MV-4-11 (cell line): ENCODE measurements around the gene EXOC4.

Experiments
- DNase-seq: peaks from one replicate; lab custom pipeline; 2025; lab: John Stamatoyannopoulos, UW

EXOC4 gene

DNA sequence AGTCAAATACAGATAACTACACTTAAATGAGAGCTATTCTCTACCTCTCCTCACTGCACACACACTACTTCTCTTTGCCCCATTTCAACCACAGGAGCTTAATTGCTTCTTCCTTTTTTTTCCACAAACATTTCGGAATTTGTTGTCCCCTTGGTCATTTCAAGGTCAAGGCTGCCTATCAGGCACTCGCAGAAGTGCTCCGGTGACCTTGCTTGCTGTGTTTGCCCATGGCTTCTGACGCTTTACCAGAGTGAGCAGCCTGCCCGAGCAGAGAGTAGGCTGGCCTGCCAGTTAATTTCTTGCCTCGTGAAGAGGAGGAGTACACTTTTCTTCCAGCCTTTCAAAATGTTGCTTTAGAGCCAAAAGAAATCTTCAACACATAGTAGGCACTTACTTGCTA is 577.2 kb downstream of the EXOC4 start:
- no peak for DNase-seq

- no peak for DNase-seq
Measured at GRCh38 chr7:133836666-133837065, 583.8 kb downstream of the EXOC4 start.

DNA sequence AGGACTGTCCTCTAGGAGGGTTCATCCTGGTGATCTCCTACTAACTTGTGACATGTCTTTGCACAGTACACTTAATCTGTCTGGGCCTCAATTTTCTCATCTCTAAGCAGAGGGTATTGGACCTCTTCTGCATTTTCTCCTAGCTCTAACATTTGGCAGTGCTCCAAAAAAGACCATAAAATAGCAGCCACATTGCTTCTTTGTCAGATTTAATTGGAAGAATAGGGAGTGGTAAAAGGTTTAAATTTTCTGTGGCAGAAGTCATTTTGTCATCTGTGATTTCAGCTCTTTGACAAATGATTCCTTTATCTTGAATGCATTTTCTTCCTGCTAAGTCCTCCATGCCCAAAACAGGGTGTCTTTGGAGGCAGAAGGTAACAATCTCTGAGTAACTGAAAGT is 584.3 kb downstream of the EXOC4 start:
- DNase-seq = no peak

DNA sequence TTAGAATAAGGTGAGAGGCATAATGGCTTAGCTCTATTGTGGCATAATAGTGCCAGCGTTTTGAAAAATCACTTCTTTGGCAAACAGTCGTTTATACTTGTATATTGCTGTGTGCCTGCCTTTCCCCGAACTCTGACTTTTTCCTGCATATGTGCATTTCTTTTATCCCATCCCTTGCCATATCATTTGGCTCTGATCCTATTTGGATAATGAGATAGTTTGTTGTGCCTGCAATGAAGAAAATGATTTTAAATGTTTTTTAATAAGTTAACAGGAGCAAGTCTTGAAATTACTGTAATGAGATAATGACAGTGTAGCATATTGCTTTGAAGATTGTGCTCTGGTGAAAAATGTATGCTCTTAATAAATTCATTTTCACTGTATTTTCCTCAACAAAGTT is 586.2 kb downstream of the EXOC4 start:
- no peak for DNase-seq

- DNase-seq = no peak
Measured at GRCh38 chr7:133843341-133843740, 590.5 kb downstream of the EXOC4 start.

- DNase-seq = no peak
Measured at GRCh38 chr7:133845005-133845404, 592.1 kb downstream of the EXOC4 start.

GRCh38 chr7:133846203-133846945 is 593.5 kb downstream of the EXOC4 start:
- no peak for DNase-seq

DNA sequence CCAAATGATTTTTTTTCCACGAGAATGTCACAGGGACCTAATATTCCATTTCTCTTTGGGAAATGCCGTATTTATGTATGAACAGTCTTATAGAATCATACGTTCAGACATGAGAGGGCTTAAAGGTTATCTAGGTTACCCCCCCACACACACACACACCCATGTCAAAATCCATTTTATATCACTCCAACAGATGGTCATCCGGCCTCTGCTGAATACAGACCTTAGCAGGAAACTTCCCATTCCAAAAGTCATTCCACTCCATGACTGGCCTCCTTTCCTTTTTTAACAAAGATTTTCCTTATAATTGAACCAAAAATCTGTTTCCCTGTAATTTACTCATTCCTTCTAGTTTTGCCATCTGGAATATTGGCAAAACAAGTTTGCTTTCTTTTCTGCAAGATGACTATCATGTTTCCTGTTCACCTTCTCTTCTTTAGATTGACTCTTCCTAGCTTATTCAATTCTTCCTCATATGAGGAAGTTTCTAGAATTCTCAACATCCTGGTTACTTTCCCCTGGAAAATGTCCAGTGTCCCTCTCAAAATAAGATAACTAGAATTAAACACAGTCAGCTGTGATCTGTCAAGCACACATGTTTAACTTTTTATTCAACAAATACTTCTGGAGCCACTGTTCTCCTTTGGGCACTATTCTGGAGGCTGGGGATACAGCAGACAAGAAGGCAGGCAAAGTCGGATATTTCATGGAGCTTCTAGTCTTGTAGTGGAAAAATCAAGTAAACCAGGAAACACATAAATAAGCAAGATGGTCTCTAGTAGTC is 597.8 kb downstream of the EXOC4 start:
- no peak for DNase-seq

GRCh38 chr7:133851411-133851810 is 598.5 kb downstream of the EXOC4 start:
- DNase-seq = no peak

- peak; percentile 45 for DNase-seq
Measured at GRCh38 chr7:133853706-133854276, 600.9 kb downstream of the EXOC4 start.

GRCh38 chr7:133854739-133855138 is 601.9 kb downstream of the EXOC4 start:
- DNase-seq = peak; percentile 26

GRCh38 chr7:133857376-133858119 is 604.7 kb downstream of the EXOC4 start:
- DNase-seq = no peak

DNA sequence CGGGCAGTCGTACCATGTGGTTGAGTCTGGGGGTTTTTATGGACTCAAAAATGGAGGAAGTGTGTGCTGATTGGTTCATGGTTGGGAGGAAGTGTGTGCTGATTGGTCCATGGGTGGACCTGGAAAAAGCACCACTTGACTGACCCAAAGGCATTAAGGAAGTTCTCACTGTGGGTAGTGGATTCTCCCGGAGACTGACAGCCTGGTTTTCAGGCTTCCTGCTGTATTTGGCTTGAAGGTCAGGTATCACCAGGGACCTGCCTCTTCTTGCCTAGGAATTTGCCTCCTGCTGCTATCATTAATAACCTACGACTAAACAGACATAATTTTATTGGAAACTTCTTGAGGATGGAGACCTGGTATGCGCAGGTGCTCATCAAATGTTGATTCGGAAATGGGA is 605.4 kb downstream of the EXOC4 start:
- DNase-seq = no peak

- DNase-seq = no peak
Measured at GRCh38 chr7:133859231-133859630, 606.4 kb downstream of the EXOC4 start.

GRCh38 chr7:133859871-133860450 is 607.1 kb downstream of the EXOC4 start:
- DNase-seq = no peak

DNA sequence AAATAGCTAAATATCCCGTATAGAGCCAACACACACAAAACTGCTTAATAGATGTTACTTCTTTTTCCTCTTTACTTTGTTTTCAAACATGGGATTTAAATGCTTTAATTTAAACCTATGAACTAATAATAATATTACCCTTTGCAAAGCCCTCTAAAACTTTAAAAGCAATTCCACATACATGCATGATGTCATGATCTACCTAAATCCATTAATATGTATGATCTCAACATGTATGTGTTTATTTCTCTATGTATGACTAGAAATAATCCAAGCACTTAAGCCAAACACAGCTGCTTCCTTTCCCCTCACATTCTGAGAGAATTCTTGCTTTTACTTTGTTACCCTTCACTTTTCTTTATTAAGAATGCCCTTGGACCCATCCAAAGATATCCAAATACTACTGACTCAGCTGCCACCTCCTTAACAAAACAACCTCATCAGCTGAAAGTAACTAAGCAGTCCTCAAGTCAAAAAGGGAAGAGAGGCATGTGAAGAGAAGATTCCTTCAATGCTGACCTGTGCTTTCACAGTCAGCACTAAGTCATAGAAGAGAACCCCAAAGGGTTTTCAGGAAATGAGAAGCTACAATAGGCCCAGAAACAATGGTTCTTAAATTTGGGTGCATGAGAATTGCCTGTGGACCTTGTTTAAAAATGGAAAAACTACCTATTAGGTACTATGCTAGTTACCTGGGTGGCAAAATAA is 607.9 kb downstream of the EXOC4 start:
- DNase-seq = no peak

GRCh38 chr7:133861876-133862275 is 609.0 kb downstream of the EXOC4 start:
- no peak for DNase-seq

DNA sequence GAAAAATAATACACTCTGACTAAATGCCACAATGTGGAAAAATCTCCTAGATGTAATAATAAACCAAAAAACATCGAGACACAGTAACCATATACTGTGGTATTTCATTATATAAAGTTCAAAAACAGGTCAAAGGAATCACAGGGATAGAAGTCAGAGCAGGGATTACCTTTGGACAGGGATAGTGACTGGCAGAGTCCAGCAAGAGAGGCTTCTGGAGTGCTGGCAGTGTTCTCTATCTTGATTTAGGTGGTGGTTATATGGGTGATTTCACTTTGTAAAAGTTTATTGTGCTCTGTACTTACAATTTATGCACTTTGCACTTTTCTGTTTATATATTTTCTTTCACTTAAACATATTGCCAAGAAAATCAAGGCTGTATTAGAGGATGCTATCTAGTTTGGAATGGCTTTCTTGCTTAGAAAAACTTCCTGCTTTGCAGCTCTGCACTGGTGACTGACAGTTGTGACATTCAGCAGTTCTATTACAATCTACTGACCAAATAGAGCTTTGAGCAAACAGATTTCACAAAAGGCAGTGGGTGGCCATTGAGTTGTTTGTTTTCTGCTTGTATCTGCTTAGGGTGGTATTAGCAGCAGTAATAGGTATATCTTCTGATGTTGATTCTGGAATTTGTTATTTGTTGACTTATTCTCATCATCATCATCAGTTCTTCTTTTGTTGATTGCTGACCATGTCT is 610.6 kb downstream of the EXOC4 start:
- no peak for DNase-seq

DNA sequence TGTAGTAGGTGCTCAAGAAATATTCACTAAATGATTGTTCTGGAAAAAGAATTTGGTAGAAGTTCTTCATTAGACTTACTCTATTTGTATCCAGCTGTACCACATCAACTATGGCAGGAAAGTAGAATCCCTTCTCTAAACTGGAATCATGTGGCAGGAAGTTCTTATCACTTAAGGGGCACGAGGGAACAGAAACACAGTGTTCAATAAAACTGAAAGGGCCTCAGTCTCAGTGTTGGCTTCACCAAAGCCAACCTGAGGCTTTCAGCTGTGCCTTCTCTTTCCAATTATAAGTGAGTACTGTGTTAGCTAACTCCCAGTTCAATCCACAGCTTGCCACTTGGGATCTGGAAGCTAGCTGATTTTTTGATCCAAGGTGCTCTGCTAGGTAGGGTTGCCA is 616.7 kb downstream of the EXOC4 start:
- no peak for DNase-seq

GRCh38 chr7:133871757-133872156 is 618.9 kb downstream of the EXOC4 start:
- no peak for DNase-seq

- DNase-seq = no peak
Measured at GRCh38 chr7:133873187-133873586, 620.3 kb downstream of the EXOC4 start.
